Airway epithelial cell (primary cell): ENCODE data around the gene DAPK1. TPM values are rescaled to one million over a fixed set of nuclear protein-coding genes. Genes with fewer than 3 reads are reported as not detected.

ENCODE experiments used
- total RNA-seq: library from RNA; depleted of rRNA; stranded (reverse); fragments of >200 nt; gene quantifications from 2 replicates; pipeline ENCODE4 v1.2.3, GENCODE V29; 2015

The DAPK1 gene
- total RNA-seq = 3.3 and 3.4 TPM in 2 replicates

DNA sequence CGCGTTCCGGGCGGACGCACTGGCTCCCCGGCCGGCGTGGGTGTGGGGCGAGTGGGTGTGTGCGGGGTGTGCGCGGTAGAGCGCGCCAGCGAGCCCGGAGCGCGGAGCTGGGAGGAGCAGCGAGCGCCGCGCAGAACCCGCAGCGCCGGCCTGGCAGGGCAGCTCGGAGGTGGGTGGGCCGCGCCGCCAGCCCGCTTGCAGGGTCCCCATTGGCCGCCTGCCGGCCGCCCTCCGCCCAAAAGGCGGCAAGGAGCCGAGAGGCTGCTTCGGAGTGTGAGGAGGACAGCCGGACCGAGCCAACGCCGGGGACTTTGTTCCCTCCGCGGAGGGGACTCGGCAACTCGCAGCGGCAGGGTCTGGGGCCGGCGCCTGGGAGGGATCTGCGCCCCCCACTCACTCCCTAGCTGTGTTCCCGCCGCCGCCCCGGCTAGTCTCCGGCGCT, at the start of gene DAPK1:
DAPK1 (plus strand) TSS at position 264 of the 442 bp plus-strand sequence. CDS start 1,211 bp downstream, outside the sequence.

DNA sequence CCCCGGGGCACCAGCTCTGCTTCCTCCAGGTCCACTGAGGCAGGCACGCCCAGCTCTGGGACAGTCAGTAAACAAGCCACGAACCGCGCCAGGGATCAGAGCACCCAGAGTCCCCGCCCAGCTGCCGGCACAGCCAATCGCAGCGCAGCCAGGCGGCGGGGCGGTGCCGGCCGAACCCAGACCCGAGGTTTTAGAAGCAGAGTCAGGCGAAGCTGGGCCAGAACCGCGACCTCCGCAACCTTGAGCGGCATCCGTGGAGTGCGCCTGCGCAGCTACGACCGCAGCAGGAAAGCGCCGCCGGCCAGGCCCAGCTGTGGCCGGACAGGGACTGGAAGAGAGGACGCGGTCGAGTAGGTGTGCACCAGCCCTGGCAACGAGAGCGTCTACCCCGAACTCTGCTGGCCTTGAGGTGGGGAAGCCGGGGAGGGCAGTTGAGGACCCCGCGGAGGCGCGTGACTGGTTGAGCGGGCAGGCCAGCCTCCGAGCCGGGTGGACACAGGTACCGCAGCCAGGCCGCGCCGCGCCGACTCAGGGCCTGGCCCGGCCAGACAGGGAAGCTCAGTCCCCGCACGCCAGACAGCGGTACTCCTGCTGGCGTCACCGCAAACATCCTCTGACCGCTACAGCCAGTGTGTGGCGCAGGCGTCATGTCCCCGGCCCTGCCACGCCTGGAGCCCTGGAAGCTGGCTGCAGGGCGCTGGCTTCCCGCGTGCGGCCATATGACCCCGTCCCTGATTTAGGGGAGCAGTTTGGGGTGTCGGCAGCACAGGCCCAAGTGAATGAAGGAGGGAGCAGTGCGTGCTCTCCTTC, 228.4 kb downstream of the DAPK1 start, which contains the start of gene CTSL:
CTSL (plus strand) TSS at position 220 of the 810 bp plus-strand sequence. CDS start 1,485 bp downstream, outside the sequence.

Other genes starting within 250 kb of the DAPK1 start
- gene CTSL, start 228.3 kb downstream of the DAPK1 start, total RNA-seq = 52.7 and 55.1 TPM in 2 replicates